HG03139 (cell line): ENCODE data around the gene MT1F.
"Not testable (repeated sequence)": the region's sequence is repeated elsewhere in the genome, so short reads cannot be mapped to it uniquely, and the experiment has no call there.

Experiments
- ATAC-seq: cut with Tn5 transposase; IDR thresholded peaks from one replicate; pipeline ENCODE4 v1.9.1; 2021; ENCODE audit not compliant: unreplicated experiment

The MT1F gene

GRCh38 chr16:56657555-56658326 lies at the start of gene MT1F:
TSS of gene MT1F (plus strand) at chr16:56657959. CDS start at chr16:56658059, 100 bp downstream.
- no peak for ATAC-seq

DNA sequence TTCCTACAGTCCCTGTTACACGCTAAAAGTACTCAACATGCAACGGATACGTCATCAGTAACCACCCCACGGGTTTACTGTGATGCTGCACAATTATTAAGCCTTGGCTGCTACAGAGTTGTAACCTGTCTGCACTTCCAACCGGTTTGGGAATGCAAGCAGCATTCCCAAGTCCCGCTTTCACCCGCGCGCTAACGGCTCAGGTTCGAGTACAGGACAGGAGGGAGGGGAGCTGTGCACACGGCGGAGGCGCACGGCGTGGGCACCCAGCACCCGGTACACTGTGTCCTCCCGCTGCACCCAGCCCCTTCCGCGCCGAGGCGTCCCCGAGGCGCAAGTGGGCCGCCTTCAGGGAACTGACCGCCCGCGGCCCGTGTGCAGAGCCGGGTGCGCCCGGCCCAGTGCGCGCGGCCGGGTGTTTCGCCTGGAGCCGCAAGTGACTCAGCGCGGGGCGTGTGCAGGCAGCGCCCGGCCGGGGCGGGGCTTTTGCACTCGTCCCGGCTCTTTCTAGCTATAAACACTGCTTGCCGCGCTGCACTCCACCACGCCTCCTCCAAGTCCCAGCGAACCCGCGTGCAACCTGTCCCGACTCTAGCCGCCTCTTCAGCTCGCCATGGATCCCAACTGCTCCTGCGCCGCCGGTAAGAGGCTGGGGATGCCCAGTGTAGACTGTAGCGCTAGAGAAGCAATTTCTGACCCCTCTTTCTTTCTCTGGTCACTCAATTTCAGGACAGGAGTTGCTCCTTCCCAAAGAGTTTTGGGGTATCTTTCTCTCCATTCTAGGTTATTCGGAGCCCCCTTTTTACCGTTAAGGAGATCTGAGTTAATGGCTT lies 49.5 kb upstream of the MT1F start, which contains the start of gene MT2A:
Gene MT2A (plus strand): TSS at position 542 of the 833 bp plus-strand sequence. CDS start 72 bp downstream, at position 614.
- peak; percentile 90 for ATAC-seq

DNA sequence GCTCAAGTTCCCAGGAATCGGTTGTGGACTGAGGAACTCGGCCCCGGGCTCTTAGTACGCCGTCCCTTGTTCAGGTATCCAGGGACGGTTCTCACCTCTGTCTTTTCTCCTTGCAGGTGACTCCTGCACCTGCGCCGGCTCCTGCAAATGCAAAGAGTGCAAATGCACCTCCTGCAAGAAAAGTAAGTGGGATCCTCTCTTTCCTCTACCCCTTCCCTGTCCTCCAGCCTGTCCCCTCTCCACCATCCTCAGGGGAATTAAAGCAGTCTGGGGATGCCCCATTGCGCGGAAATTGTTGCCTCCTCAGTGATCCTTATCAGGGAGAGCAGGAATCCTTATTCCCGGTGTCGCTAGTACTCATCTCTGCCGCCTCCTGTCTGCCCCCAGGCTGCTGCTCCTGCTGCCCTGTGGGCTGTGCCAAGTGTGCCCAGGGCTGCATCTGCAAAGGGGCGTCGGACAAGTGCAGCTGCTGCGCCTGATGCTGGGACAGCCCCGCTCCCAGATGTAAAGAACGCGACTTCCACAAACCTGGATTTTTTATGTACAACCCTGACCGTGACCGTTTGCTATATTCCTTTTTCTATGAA lies 48.8 kb upstream of the MT1F start:
- ATAC-seq: no peak

DNA sequence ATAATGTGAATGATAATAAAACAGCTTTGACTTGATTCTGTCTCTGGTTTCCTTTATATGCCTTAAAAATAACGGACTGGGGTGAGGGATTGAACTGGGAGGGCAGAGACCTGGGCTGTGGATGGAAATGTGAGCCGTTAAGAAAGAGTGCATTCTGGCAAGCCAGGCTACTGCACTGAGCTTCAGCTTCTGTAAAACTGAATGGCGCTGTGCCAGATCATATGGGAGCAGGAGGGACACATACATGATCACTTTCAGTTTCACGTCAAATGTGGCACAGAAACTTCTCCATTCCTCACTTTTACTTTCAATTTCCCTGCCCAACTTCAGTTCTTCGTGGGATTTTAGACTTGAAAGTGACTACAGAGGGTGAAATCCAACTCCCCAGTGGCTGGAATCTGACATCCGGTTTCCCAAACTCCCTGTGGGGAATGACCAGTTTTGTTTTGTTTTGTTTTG lies 48.3 kb upstream of the MT1F start:
- no peak for ATAC-seq

DNA sequence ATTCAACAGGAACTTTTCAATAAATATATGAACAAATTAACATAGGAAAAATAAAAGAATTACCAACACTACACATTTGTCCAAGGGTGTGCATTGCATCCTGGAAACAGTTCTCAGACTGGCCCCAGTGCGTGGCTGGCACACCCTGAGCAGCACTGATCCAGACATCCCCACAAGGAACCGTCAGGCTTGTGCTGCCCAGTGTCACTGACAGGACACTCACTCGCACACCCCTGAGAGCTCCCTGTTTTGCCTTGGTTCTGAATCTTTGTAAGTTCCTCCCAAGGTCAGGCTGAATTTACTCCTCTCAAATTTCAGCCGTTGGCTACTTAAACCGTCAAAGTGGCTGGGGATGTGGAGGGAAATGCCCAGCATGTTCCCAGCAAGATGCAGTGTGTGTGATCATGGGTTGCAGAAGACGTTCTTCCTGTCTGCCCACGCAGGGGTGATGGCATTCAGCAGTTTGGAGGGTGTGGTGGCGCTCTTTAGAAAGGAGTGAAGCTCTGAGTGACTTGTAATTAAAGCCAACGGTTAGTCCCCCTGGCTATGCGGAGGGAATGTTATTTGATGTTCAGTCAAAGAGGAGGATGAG lies 47.6 kb upstream of the MT1F start:
- ATAC-seq: no peak

DNA sequence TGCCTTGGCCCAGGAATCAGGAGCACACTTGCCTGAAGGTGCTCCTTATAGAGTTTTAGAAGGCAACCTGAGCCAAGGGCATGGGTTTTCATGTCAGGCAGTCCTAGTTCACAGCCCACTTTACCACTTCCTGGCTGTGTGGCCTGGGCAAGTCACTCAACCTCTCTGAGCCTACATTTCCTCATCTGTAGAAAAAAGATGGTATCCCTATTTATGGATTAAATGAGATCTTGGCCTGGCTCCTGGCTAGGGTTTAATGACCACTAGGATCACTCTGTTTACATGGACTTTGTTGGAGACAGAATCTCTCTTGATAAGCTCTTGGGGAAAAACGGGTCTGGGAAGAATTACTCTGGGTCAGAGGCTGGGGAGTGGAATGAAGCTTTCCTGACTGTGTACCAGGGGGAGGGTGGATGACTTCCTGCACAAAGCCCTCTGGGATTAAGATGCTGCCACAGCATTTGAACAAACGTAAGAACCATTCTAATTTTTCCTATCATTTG lies 47.1 kb upstream of the MT1F start:
- no peak for ATAC-seq

DNA sequence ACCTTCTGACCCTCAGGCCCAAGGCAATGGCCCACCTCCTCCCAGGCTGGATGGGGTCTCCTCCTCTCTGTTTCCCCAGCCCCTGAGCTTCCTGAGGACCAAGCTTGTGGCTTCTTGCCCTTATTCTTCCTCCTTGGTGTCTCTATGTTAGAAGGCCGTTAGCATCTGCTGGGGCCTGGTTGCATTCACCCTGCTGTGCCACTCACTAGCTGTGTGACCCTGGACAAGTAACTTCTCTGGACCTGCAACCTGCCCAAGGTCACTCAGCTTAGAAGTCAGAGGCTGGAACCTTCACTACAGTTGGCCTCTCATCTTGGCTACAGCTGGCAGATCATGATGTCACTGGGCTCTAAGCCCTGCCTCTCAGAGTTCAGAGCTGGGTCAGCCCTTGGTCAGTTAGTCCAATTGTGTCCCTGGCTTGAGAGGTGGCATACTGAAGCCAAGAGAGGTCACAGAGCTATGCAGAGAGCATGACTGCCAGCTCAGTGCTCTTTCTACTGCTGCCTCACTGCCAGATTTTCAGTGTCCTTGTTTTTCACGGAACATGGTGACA lies 46.4 kb upstream of the MT1F start:
- ATAC-seq: no peak

DNA sequence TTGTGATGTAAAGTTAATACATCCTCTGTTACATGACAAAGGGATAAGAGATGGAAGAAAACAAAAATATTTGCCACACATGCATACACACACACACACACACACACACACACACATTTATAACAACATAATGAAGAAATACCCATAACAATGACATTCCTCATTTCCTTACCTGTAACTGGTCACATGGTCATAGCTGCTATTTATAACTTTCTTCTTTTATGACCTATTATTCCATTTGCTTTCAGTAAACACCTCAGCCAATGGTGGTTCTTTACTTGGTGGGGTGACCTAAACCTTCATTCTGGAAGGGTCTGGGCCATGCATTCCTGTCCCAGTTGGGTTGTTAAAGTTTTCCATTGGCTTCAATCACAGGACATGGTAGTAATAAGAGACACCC lies 44.1 kb upstream of the MT1F start:
- no peak for ATAC-seq

GRCh38 chr16:56614549-56614991 lies 43.2 kb upstream of the MT1F start:
- ATAC-seq: no peak

DNA sequence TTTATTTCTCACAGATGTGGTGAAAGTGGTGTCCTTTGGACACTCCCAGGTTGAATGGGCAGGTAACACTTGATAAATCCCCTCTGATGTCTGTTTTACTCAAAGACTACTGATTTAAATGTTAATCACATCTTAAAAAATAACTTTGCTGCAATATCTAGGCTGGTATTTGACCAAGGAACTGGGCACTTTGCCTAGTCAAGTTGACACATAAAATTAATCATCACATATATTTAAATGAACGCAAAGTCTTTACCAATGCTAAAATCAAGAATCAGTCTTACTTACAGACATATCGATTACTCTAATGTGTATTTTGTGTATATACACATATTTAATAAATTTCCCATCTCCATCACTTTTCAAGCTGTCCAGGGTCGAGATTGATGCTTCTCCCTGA lies 42.4 kb upstream of the MT1F start:
- no peak for ATAC-seq

- no peak for ATAC-seq
Measured at GRCh38 chr16:56616608-56617211, 41.0 kb upstream of the MT1F start.

DNA sequence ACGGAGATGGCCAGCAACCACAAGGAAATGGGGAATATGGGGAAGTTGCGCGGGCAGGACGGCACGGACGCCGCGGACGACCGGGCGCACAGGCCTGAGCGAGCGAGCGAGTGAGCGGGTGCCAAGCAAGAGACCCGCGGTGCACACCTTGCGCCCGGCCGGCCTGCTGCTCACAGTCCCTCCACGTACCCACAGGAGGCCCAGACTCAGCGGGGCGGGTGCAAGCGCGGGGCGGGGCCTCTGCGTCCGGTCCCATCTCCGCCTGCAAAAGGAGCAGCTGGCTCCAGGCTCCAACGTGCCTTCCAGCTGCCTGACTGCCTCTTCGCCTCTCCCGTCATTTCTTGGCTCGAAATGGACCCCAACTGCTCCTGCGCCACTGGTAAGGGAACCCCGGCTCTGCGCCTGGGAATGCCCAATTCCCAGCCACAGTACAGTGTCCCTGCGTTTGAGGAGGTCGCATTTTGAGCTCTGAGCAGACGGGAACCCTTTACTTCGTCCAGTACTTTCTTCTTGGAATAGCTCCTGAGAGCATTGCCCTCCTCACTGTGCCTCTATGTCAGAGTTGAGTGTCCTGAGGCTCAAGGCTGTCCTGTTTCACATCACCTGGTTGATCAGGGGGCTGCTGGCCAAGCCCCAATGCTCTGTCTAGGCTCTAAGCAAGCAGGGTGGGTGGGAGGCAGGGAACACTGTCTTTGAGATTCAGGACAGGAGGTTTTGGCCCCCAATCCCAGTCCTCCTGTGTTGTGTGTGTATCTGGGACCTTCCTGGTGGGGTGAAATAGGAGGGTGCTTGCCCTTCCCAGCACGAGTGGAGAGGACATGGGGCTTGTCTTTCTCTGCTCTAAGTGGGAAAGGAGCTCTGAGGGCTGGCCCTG lies 40.3 kb upstream of the MT1F start:
- ATAC-seq: no peak

GRCh38 chr16:56618138-56618537 lies 39.6 kb upstream of the MT1F start:
- ATAC-seq: no peak

DNA sequence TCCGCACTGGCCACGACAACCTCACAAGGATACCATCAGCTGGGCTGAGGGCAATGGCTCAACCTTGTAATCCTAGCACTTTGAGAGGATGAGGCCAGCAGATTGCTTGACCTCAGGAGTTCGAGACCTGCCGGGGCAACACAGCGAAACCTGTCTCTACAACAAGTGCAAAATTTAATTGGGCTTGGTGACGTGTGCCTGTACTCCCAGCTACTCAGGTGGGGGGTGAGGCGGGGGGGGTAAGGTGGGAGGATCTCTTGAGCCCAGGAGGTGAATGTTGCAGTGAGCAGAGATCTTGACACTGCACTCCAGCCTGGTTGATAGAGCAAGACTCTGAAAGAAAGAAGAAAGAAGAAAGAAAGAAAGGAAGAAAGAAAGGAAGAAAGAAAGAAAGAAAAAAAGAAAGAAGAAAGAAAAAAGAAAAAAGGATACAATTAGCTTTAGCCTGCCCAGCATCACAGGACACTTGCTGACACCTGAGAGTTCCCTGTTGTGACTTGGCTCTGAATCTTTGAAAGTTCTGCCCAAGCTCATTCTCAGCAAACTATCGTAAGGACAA lies 37.3 kb upstream of the MT1F start:
- ATAC-seq: no peak

DNA sequence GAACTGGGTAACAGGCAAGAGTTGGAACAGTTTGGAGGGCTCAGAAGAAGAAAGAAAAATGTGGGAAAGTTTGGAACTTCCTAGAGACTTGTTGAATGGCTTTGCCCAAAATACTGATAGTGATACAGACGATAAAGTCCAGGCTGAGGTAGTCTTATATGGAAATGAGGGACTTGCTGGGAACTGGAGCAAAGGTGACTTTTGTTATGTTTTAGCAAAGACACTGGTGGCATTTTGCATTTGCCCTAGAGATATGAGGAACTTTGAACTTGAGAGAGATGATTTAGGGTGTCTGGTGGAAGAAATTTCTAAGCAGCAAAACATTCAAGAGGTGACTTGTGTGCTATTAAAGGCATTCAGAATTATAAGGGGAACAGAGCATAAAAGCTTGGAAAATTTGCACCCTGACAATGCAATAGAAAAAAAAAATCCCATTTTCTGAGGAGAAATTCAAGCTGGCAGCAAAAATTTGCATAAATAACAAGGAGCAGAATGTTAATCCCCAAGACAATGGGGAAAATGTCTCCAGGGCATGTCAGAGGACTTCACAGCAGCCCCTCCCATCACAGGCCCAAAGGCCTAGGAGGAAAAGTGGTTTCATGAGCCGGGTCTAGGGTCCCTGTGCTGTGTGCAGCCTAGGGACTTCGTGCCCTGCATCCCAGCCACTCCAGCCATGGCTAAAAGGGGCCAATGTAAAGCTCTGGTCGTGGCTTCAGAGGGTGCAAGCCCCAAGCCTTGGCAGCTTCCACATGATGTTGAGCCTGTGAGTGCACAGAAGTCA lies 35.9 kb upstream of the MT1F start:
- not testable (repeated sequence) for ATAC-seq

GRCh38 chr16:56623184-56623583 lies 34.6 kb upstream of the MT1F start:
- not testable (repeated sequence) for ATAC-seq

- no peak for ATAC-seq
Measured at GRCh38 chr16:56623637-56624036, 34.1 kb upstream of the MT1F start.
